HT1080 (cell line): ENCODE measurements around the gene SPATA3. TPM values are rescaled to one million over a fixed set of nuclear protein-coding genes. Genes with fewer than 3 reads are reported as not detected.
"Not testable (repeated sequence)": the region's sequence is repeated elsewhere in the genome, so short reads cannot be mapped to it uniquely, and the experiment has no call there.

Experiments used
- DNase-seq: peaks from one replicate; pipeline ENCODE4 v3.0.0-alpha.2; 2015; ENCODE audit warnings: low read depth
- total RNA-seq: library from RNA; depleted of rRNA; stranded (reverse); fragments of >200 nt; shearing (Covaris generic); gene quantifications from 2 replicates; pipeline ENCODE4 v1.2.3, GENCODE V29; 2014

Gene SPATA3
- total RNA-seq, 1 experiment from 2014 or later: not detected

GRCh38 chr2:230968314-230968713 lies 27.6 kb upstream of the SPATA3 start:
- DNase-seq: not testable (repeated sequence)

DNA sequence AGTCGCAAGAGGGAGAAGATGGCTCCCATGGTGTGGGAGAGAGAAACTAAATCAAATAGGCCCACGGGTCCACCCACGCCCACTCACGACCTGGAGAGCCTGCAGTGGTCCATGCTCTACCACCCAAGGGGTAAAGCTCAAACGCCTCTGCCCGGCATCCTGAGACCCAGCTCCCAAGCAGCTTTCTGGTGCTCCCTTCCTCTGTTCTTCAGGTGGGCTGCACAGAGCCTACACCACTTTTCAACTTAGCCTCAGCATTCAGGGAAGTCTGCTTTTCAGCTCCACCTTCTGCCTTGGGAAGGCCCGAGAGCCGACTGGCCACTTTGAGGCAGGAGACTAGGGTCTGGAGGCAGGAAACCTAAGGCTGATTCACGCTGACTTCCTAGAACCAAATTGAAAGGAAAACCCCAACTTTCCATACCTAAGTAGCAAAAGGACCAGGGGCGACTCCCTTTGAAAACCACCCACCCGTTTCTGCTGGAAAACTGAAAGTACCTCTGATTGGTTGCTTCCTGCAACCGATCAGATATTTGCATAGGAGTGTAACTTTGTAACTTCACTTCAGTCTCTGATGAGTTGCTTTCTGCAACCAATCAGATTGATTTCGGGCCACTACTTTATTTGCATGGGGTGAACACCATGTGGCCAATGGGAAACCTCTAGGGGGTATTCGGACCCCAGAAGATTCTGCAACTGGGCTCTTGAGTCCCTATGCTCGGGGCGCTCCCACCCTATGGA lies 26.8 kb upstream of the SPATA3 start:
- DNase-seq: peak; percentile 39

- DNase-seq: no peak
Measured at GRCh38 chr2:230969659-230970015, 26.3 kb upstream of the SPATA3 start.

DNA sequence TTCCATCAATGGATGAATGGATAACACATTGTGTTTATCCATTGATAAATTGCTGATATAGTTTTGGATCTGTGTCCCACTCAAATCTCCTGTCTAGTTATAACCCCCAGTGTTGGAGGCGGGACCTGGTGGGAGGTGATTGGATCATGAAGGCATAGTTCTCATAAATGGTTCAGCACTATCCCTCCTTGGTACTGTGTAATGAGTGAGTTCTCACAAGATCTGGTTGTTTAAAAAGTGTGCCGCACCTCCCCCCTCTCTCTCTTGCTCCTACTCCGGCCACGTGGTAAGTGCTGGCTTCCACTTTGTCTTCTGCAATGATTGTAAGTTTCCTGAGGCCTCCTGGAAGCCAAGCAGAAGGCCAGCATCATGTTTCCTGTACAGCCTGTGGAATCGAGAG lies 23.9 kb upstream of the SPATA3 start:
- DNase-seq: no peak

GRCh38 chr2:230974096-230974913 lies 21.6 kb upstream of the SPATA3 start:
- peak; percentile 92 for DNase-seq

- DNase-seq: no peak
Measured at GRCh38 chr2:230975927-230976326, 20.0 kb upstream of the SPATA3 start.

GRCh38 chr2:230976671-230977171 lies 19.2 kb upstream of the SPATA3 start:
- DNase-seq: no peak

DNA sequence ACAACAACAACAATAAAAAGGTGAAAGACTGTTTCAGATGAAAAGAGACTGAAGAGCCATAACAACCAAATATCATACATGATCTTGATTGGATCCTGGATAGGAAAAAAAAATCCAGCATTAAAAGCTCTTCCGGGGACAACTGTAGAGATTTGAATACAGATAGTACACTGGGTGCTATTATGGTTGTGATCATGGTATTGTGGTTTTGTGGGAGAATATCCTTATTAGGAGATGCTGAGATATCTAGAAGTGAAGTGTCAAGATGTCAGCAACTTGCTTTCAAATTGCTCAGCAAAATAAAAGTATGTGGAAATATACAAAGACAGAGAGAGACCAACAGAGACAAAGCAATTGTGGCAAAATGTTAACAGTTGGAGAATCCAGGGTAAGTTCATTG lies 15.5 kb upstream of the SPATA3 start:
- no peak for DNase-seq

GRCh38 chr2:230981704-230982103 lies 14.2 kb upstream of the SPATA3 start:
- DNase-seq: no peak

- DNase-seq: no peak
Measured at GRCh38 chr2:230982126-230982525, 13.8 kb upstream of the SPATA3 start.

- DNase-seq: no peak
Measured at GRCh38 chr2:230982528-230982927, 13.4 kb upstream of the SPATA3 start.

DNA sequence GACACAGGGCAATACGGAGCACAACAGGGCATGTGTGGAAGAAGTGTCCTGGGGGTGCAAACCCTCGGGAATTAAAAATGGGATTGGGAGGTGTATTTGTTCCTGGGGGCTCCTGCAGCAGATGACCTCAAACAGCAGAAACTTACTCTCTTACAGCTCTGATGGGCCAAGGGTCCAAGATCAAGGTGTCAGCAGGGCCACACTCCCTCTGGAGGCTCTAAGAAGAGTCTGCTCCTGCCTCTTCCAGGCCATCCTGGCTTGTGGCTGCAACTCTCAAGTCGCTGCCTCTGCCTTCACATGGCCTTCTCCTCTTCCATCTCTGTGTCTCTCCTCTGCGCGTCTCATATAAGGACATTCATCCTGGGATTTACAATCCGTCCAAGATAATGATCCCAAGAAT lies 12.4 kb upstream of the SPATA3 start:
- DNase-seq: no peak

GRCh38 chr2:230984393-230985220 lies 11.3 kb upstream of the SPATA3 start:
- DNase-seq: no peak

DNA sequence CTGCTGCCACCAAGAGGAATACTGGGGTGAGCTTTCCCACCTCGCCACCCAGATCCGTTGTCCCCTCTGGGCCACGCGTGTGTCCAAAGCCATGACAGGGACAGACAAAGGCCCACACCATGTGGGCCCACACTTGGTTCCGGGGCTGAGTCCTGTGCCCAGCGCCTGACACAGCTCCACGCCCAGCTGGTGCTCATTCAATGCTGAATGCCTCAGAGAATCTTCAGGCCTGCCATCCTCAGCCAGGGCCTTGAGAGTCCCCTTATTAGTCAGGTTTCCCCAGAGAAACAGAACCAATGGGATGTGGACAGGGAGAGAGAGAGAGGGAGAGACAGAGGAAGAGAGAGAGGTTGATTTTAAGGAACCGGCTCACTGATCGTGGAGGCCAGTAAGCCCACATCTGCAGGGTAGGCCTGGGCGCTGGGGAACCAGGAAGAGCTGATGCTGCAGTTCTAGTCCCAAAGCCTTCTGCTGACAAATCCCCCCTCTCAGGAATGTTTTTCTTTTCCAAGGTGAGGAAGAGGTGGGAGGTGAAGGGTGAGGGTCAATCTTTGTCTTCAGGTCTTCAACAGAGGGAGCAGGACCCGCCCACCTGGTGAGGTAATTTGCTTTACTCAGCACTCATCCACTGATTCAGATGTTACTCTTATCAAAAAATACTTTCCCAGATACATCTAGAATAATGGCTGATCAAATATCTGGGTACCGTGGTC lies 10.2 kb upstream of the SPATA3 start:
- no peak for DNase-seq

GRCh38 chr2:230986520-230987136 lies 9.3 kb upstream of the SPATA3 start:
- no peak for DNase-seq

DNA sequence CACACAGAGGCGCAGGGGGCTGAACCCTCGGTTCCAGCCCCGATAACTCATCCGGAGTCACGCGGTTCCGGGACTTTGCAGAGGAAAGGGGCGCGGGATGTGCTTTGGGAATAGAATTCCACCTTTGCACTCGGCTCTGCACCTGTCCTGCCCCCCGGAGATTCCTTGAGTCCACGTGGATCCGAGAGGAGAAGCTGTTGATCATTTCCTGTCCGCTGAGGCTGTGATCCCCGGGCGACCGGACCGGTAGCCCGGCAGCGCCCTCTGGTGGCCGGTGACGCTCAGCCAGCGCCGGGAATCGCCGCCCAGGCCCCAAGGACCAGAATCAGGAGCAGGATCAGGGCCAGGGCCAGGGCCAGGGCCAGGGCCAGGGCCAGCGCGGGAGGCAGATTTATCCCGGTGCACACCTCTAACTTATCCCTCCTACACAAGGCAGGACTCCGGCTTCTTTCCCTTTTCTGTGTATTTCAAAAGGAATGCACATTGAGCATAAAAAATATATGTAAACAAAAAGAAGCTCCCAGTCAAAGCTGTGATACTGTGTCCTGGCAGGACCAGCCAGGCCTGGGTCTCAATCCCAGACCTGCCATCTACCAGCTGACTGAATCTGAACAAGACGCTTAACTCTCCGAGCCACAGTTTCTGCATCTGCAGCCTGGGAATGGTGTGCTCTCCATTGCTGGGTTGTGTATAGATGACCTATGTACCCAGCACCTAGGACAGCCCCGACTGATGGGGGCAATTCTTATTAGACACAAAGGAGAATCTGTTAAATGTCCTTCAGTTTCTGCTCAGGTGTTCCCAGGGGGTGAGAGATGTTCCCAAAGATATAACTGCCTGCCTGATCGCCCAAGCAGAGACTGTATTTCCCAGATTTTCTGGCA lies 8.5 kb upstream of the SPATA3 start:
- DNase-seq: peak; percentile 83

- DNase-seq: no peak
Measured at GRCh38 chr2:230989731-230990130, 6.2 kb upstream of the SPATA3 start.

- DNase-seq: no peak
Measured at GRCh38 chr2:230990131-230990898, 5.6 kb upstream of the SPATA3 start.

DNA sequence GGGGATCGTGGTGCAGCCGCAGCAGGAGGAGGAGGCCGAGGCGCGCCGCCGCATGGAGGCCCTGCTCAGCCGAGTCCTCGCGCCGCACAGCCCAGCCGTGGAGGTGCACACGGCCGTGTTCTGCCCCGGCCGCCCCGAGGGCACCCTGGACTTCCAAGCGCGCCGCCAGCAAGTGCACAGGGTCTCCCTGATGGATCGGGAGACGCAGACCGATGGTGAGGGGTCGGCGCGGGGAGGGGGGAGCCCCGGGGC lies 5.1 kb upstream of the SPATA3 start:
- DNase-seq: no peak
